ENCODE results near the gene MRPL22.
"Not testable (repeated sequence)": the region's sequence is repeated elsewhere in the genome, so short reads cannot be mapped to it uniquely, and the experiment has no call there.

The MRPL22 gene

DNA sequence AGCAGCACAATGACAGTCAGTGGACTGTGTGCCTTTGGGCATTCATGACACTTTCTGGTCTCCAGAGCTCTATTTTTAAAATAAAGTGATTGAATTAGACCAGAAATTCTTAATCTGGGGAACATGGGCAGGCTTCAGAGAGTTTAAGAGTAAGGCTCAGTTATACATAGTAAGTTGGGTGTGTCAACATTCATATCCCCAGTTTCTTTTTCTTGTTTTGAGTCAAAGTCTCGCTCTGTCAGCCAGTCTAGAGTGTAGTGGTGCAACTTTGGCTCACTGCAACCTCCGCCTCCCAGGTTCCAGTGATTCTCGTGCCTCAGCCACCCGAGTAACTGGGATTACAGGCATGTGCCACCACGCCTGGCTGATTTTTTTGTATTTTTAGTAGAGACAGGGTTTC, 59.0 kb downstream of the MRPL22 start:
- DNase-seq, result no peak

DNA sequence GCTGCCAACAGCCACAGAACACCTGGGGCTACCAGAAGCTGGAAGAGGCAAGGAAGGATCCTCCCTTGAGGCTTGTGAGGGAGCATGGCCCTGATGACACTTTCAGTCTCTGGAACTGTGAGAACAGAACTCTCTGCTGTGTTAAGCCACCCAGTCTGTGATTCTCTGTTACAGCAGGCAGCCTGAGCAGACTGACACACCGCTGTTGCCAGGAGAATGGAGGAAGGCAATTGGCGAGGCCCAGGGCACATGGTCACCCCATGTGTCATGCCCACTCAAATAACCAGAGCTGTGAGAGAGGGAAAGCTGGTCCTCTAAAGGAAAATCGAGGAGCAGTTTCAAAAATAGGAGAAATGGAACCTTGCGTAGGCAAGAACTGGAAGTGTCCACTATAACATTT, 60.6 kb downstream of the MRPL22 start:
- no peak for DNase-seq

DNA sequence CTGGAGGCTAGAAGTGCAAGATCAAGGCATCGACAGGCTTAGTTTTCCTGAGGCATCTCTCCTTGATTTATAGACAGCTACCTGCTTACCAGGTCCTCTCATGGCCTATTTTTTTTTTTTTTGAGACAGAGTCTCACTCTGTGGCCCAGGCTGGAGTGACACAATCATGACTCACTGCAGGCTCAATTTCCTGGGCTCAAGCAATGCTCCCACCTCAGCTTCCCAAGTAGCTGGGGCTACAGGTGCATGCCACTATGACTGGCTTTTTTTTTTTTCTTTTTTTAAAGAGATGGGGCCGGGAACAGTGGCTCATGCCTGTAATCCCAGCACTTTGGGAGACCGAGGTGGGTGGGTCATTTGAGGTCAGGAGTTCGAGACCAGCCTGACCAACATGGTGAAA, 61.8 kb downstream of the MRPL22 start:
- not testable (repeated sequence) for DNase-seq

DNA sequence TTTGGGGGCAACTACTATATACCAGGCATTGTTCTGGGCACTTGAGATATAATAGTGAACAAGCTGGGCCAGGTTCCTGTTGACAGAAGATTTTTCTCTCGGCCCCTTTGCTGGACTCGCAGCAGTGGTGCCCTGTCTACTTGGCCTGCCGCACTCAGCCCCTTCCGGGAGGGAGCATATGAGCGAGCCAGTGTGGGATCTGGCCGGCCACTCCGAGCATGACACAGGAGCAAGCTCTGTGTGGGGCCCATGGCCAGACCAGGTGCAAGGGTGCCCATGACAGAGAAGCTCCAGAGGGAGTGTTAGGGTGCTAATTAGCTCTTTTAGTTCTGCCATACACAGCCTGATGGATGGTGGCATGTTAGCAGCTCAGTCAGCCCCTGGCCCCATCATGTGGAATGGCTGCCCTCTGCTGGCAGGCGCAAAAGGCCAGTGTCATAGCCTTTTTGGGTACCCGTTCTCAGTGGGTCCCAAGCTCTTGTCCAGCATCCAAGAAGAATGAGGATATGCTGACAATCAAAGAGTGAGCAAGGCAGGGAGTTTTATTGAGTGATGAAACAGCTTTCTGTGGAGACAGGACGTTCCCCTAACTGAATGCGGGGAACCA, 63.4 kb downstream of the MRPL22 start:
- DNase-seq, result no peak

DNA sequence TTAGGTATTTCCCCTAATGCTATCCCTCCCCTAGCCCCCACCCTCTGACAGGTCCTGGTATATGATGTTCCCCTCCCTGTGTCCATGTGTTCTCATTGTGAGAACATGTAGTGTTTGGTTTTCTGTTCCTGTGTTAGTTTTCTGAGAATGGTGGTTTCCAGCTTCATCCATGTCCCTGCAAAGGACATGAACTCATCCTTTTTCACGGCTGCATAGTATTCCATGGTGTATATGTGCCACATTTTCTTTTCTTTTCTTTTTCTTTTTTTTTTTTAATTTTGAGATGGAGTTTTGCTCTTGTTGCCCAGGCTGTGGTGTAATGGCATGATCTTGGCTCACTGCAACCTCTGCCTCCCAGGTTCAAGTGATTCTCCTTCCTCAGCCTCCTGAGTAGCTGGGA, 65.4 kb downstream of the MRPL22 start:
- DNase-seq, result not testable (repeated sequence)

DNA sequence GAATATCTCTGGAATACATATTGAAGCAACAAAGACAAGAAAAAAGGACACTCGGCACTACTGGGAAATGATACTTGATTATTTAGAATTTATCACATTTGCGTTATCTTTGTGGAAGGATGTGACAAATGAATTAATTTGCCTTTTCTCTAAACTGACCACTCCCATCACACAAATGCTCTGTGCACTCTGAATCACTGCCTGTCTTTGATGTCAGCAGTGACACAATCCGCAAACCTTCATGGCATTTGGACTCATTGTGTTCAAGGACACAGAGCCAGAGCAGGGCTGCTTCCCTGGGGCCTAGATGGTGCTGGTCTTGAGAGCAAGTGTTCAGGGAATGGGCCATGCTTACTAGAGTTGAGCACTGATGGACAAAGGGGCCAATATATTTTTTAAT, 67.8 kb downstream of the MRPL22 start:
- no peak for DNase-seq

DNA sequence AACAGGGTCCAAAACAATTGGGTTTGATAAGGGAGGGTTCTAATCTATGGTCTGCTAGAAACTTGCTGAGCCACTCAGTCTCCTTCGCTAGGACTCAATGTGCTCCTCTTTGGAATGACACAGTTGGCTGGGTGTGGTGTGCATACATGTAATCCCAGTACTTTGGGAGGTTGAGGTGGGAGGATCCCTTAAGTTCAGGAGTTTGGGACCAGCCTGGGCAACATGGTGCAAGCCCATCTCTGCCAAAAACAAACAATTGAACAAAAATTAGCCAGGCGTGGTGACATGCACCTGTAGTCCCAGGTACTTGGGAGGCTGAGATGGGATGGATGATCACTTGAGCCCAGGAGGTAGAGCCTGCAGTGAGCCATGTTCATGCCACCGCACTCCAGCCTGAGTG, 70.0 kb downstream of the MRPL22 start:
- no peak for DNase-seq

DNA sequence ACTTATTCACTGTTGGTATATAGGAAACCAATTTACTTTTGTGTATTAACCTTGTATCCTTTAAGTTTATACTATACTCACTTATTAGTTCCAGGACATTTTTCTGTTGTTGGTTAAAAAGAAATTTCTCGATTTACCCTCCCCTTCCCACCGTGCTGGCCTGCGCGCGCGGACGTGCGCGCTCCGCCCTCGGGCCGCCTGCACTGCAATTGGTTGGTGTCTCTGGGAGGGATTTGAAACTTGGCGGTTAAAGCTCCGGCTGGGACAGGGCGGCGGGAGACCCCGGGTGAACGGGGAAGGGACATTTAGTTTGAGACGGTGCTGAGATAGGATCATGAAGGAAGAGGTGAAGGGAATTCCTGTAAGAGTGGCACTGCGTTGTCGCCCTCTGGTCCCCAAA, 72.7 kb downstream of the MRPL22 start, which contains the start of gene KIF4B:
Gene KIF4B, plus strand, starts transcription at position 230 of the 400 bp plus-strand sequence. Its CDS starts 105 bp downstream, at position 335.
- no peak for DNase-seq

DNA sequence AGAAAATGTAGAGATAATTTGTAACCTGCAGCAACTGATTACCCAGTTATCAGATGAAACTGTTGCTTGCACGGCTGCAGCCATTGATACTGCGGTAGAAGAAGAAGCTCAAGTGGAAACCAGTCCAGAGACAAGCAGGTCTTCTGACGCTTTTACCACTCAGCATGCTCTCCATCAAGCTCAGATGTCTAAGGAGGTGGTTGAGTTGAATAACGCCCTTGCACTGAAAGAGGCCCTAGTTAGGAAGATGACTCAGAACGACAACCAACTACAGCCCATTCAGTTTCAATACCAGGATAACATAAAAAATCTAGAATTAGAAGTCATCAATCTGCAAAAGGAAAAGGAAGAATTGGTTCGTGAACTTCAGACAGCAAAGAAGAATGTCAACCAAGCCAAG, 74.4 kb downstream of the MRPL22 start:
- no peak for DNase-seq

DNA sequence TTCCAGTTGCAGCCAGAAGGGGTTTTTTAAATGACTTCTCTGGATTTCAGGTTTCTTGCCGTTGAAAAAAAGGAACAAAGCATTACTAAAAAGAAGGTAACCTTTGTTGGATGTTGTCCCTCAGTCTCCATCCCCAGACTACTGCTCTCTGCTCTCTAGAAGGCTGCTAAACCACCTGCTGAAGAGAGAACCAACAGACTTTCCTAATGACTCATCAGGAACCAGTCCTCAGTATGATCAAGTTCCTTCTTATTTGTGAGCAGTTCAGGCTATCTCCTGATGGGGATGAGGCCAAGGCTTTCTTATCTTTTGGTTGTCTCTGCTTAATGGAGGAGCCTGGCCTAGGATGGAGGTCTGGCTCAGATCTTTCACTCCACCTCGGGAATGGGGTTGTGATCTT, 76.7 kb downstream of the MRPL22 start:
- DNase-seq, result no peak

Data from NCI-H82 (cell line).